ENCODE data around the gene BRD3OS.

BRD3OS gene

GRCh38 chr9:134053941-134054761, 28.9 kb downstream of the BRD3OS start:
- no peak for DNase-seq

- DNase-seq: no peak
Observed at GRCh38 chr9:134054891-134055811, 29.9 kb downstream of the BRD3OS start.

- DNase-seq: peak; percentile 5
Observed at GRCh38 chr9:134055981-134056461, 30.7 kb downstream of the BRD3OS start.

- no peak for DNase-seq
Observed at GRCh38 chr9:134056483-134057306, 31.4 kb downstream of the BRD3OS start.

GRCh38 chr9:134057307-134057657, 32.0 kb downstream of the BRD3OS start:
- no peak for DNase-seq

GRCh38 chr9:134057751-134058701, 32.7 kb downstream of the BRD3OS start:
- DNase-seq: no peak

- DNase-seq: peak; percentile 16
Observed at GRCh38 chr9:134058716-134059115, 33.4 kb downstream of the BRD3OS start.

- DNase-seq: no peak
Observed at GRCh38 chr9:134059188-134059641, 33.9 kb downstream of the BRD3OS start.

GRCh38 chr9:134059661-134060395, 34.5 kb downstream of the BRD3OS start:
- peak; percentile 95 for DNase-seq

GRCh38 chr9:134060546-134060945, 35.3 kb downstream of the BRD3OS start:
- no peak for DNase-seq

- no peak for DNase-seq
Observed at GRCh38 chr9:134061019-134061687, 35.9 kb downstream of the BRD3OS start.

GRCh38 chr9:134061688-134062371, 36.5 kb downstream of the BRD3OS start:
- no peak for DNase-seq

- no peak for DNase-seq
Observed at GRCh38 chr9:134062461-134063087, 37.3 kb downstream of the BRD3OS start.

GRCh38 chr9:134063088-134063570, 37.8 kb downstream of the BRD3OS start:
- no peak for DNase-seq

GRCh38 chr9:134063571-134064450, 38.5 kb downstream of the BRD3OS start:
- DNase-seq: no peak

GRCh38 chr9:134064711-134065110, 39.4 kb downstream of the BRD3OS start:
- no peak for DNase-seq

GRCh38 chr9:134065612-134066419, 40.5 kb downstream of the BRD3OS start:
- peak; percentile 93 for DNase-seq

All from suppressor macrophage treated with lipopolysaccharide for 4 hours (primary cell).